Measurements from ENCODE around the gene NAV3. TPM values are rescaled to one million over a fixed set of nuclear protein-coding genes. Genes with fewer than 3 reads are reported as not detected.
"Not testable (repeated sequence)": the region's sequence is repeated elsewhere in the genome, so short reads cannot be mapped to it uniquely, and the experiment has no call there.

Gene NAV3
- total and polyA plus RNA-seq, 2 experiments from 2014 or later: 4.0 to 12.0 TPM

- peak; percentile 8 to 11; a peak in 1 of 4 replicates for TF ChIP-seq CTCF (conservative IDR thresholded peaks at IDR 0.05; ENCODE audit: low read depth in 2 of 2)
- no peak for TF ChIP-seq ETS1 (IDR thresholded peaks at IDR 0.05)
- no peak for TF ChIP-seq EZH2 (IDR thresholded peaks at IDR 0.05; ENCODE audit: low read depth, unreplicated experiment)
- no peaks in the 10 kb centered on the region for H4K20me1 ChIP-seq (replicated peaks; ENCODE audit: insufficient read depth)
- H3K4me3 Mint-ChIP-seq: no peak overlapping the region
- no peaks in the 10 kb centered on the region for H3K36me3 ChIP-seq (ENCODE audit: insufficient read depth)
- H3K36me3 Mint-ChIP-seq (ENCODE audit: low read depth): no peaks in the 10 kb centered on the region
- no peak overlapping the region for H3K27ac ChIP-seq (ENCODE audit: low read depth)
- H3K4me3 ChIP-seq: no peak overlapping the region
- H2AFZ ChIP-seq: no peak overlapping the region
- H3K27me3 ChIP-seq (ENCODE audit: insufficient read depth): no peaks in the 10 kb centered on the region
- DNase-seq (ENCODE audit: low spot score) (peak; percentile 22), ATAC-seq (0 out of 3 replicates have a peak, but pooled peaks have one; percentile 33)
- no peaks in the 10 kb centered on the region for H3K9me3 Mint-ChIP-seq
- peak overlapping the region; percentile 56; the same call in 1 of the 2 replicates for H3K27ac Mint-ChIP-seq
- H3K4me1 Mint-ChIP-seq: no peaks in the 10 kb centered on the region
- no peak overlapping the region for H3K4me2 ChIP-seq
- no peaks in the 10 kb centered on the region for H3K4me1 ChIP-seq (ENCODE audit: insufficient read depth)
- H3F3A ChIP-seq (replicated peaks; ENCODE audit: low read depth): no peaks in the 10 kb centered on the region
- H3K9me2 ChIP-seq (ENCODE audit: insufficient read depth): no peaks in the 10 kb centered on the region
- no peaks in the 10 kb centered on the region for H3K79me2 ChIP-seq (replicated peaks; ENCODE audit: insufficient read depth)
- H3K27me3 Mint-ChIP-seq (ENCODE audit: insufficient read depth, low read depth, poor library complexity): no peaks in the 10 kb centered on the region
Observed at GRCh38 chr12:78101946-78102635, 271.4 kb downstream of the NAV3 start.

- not testable (repeated sequence) for H3K4me2 ChIP-seq; H3K27me3 Mint-ChIP-seq (ENCODE audit: insufficient read depth, low read depth, poor library complexity); H3K79me2 ChIP-seq (replicated peaks; ENCODE audit: insufficient read depth); H4K20me1 ChIP-seq (replicated peaks; ENCODE audit: insufficient read depth); DNase-seq (ENCODE audit: low spot score); H3K4me1 ChIP-seq (ENCODE audit: insufficient read depth); H3K4me3 ChIP-seq; H3F3A ChIP-seq (replicated peaks; ENCODE audit: low read depth); H3K36me3 Mint-ChIP-seq (ENCODE audit: low read depth); H3K27ac ChIP-seq (ENCODE audit: low read depth); H3K9me3 Mint-ChIP-seq; H3K27ac Mint-ChIP-seq; H2AFZ ChIP-seq; H3K4me3 Mint-ChIP-seq; H3K36me3 ChIP-seq (ENCODE audit: insufficient read depth); H3K4me1 Mint-ChIP-seq; H3K9me2 ChIP-seq (ENCODE audit: insufficient read depth); H3K27me3 ChIP-seq (ENCODE audit: insufficient read depth); ATAC-seq
Observed at GRCh38 chr12:78102801-78103200, 272.1 kb downstream of the NAV3 start.

GRCh38 chr12:78115889-78116288 is 285.2 kb downstream of the NAV3 start:
- no peak overlapping the region for H3K27ac ChIP-seq (ENCODE audit: low read depth)
- no peaks in the 10 kb centered on the region for H4K20me1 ChIP-seq (replicated peaks; ENCODE audit: insufficient read depth)
- no peak overlapping the region for H3K4me3 ChIP-seq
- DNase-seq (ENCODE audit: low spot score): no peak
- H3K27me3 ChIP-seq (ENCODE audit: insufficient read depth): no peaks in the 10 kb centered on the region
- Mint-ChIP-seq H3K27me3 (ENCODE audit: insufficient read depth, low read depth, poor library complexity) (no peaks in the 10 kb centered on the region), H3K4me3 (no peak overlapping the region), H3K36me3 (ENCODE audit: low read depth) (peaks cover 19% of the 10 kb centered on the region), H3K4me1 (no peaks in the 10 kb centered on the region), H3K9me3 (peaks cover 27% of the 10 kb centered on the region), H3K27ac (no peak overlapping the region)
- no peak overlapping the region for H2AFZ ChIP-seq
- H3K36me3 ChIP-seq (ENCODE audit: insufficient read depth): 0 out of 2 replicates have a peak, but pooled peaks cover 6% of the 10 kb centered on the region
- 0 out of 2 replicates have a peak, but pooled peaks cover 5% of the 10 kb centered on the region for H3K9me2 ChIP-seq (ENCODE audit: insufficient read depth)
- H3K79me2 ChIP-seq (replicated peaks; ENCODE audit: insufficient read depth): no peaks in the 10 kb centered on the region
- no peaks in the 10 kb centered on the region for H3F3A ChIP-seq (replicated peaks; ENCODE audit: low read depth)
- H3K4me2 ChIP-seq: no peak overlapping the region
- ATAC-seq: no peak
- H3K4me1 ChIP-seq (ENCODE audit: insufficient read depth): no peaks in the 10 kb centered on the region
- TF ChIP-seq ETS1 (IDR thresholded peaks at IDR 0.05) (no peak), ZNF331 (CRISPR knock-in tag; IDR thresholded peaks at IDR 0.05; ENCODE audit: low read depth) (no peak), EZH2phosphoT487 (IDR thresholded peaks at IDR 0.05; ENCODE audit: unreplicated experiment) (no peak), CTCF (conservative IDR thresholded peaks at IDR 0.05; ENCODE audit: low read depth in 2 of 2) (no peak), POLR2AphosphoS5 (IDR thresholded peaks at IDR 0.05; ENCODE audit: low read depth) (no peak), EZH2 (IDR thresholded peaks at IDR 0.05; ENCODE audit: low read depth, unreplicated experiment) (no peak), ZNF114 (CRISPR knock-in tag; IDR thresholded peaks at IDR 0.05) (no peak), NANOG (IDR thresholded peaks at IDR 0.05; ENCODE audit: borderline replicate concordance) (no peak)
